Astrocyte of the spinal cord (primary cell): Measurements from ENCODE around the gene RNF215.
"Not testable (repeated sequence)": the region's sequence is repeated elsewhere in the genome, so short reads cannot be mapped to it uniquely, and the experiment has no call there.

Experiments
- DNase-seq: peaks from one replicate; pipeline ENCODE4 v3.0.0; 2011; ENCODE audit warnings: low read depth, low spot score
- H3K4me3 ChIP-seq: 2 replicates; pipeline ENCODE4 v1.5.1; 2011; ENCODE audit warnings: low read depth, mild to moderate bottlenecking, low read length, moderate library complexity
- in situ Hi-C: cut with HindIII; loops from 2 replicates; pipeline ENCODE4 v1.10.0; 2017; ENCODE audit warnings: low sequenced_read_pairs
- TF ChIP-seq, protein P1 (sequence below): IDR thresholded peaks from 2 replicates; pipeline ENCODE4 v1.5.1; 2012; ENCODE audit warnings: low read depth, mild to moderate bottlenecking, low read length, inconsistent platforms

The RNF215 gene

DNA sequence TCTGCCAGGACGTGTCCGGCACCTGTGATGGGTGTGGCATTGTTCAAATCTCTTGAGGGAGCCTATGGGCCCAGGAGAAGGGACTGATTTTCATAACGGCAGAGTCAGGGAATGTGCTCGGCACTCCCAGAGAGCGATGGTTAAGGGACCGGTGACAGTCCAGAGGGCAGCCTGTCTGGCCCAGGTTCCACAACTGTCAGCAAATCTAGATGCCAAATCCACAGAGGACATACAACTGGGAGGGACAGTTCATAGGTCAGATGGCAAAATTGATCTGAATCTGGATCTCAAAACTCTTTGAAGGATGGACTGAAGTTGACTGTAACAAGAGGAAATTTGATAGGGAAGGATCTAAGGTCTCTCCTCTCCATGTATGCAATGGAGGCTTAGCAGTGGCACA, 17.1 kb upstream of the RNF215 start:
- in situ Hi-C loops: no loop called here
- TF ChIP-seq, protein P1, sequence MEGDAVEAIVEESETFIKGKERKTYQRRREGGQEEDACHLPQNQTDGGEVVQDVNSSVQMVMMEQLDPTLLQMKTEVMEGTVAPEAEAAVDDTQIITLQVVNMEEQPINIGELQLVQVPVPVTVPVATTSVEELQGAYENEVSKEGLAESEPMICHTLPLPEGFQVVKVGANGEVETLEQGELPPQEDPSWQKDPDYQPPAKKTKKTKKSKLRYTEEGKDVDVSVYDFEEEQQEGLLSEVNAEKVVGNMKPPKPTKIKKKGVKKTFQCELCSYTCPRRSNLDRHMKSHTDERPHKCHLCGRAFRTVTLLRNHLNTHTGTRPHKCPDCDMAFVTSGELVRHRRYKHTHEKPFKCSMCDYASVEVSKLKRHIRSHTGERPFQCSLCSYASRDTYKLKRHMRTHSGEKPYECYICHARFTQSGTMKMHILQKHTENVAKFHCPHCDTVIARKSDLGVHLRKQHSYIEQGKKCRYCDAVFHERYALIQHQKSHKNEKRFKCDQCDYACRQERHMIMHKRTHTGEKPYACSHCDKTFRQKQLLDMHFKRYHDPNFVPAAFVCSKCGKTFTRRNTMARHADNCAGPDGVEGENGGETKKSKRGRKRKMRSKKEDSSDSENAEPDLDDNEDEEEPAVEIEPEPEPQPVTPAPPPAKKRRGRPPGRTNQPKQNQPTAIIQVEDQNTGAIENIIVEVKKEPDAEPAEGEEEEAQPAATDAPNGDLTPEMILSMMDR: no peak
- H3K4me3 ChIP-seq: no peak overlapping the region
- no peak for DNase-seq

DNA sequence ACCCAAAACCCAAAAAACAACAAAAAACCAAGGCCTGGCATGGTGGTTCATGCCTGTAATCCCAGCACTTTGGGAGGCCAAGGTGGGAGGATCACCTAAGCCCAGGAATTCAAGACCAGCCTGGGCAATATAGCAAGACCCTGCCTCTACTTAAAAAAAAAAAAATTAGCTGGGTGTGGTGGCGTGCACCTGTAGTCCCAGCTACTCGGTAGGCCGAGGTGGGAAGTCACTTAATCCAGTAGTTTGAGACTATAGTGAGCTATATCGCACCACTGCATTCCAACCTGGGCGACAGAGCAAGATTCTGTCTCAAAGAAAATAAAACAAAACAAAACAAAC, 15.5 kb upstream of the RNF215 start:
- H3K4me3 ChIP-seq, DNase-seq, in situ Hi-C loops: not testable (repeated sequence)

DNA sequence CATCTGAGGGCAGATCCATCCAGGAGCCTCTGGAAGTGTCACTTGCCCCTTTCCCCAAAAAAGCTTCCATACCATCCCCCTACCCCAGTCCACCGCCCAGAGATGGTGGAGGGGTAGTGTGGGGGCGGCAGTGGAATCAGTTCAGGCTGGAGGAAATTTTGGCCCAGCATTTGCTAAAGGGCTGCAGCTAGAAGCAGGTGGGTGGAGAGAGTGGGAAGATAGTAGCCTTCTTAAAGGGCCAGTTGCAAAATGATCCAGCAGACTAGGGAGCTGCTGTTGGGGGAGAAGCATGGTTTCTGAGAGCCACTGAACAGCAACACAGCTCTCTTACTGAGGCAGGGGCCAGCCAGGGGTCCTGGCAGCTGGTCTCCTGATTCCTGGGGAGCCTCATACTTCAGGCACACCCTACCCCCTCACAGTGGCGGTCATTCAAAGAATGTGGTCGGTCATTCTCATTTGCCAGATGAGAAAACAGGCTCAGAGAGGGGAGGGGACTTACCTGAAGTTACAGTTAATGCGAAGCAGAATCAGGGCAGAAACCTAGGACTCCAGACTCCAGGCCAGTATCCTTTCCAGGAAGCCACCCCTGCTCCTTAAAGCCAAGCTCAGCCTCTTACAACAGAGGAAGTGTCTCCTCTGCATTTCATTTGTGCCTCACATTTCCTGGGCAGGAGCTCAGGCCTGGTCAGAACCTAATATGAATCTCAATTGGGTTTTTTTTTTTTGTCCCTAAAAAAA, 15.0 kb upstream of the RNF215 start:
- in situ Hi-C loops: no loop called here
- no peak for DNase-seq
- TF ChIP-seq, protein P1: no peak
- no peak overlapping the region for H3K4me3 ChIP-seq

DNA sequence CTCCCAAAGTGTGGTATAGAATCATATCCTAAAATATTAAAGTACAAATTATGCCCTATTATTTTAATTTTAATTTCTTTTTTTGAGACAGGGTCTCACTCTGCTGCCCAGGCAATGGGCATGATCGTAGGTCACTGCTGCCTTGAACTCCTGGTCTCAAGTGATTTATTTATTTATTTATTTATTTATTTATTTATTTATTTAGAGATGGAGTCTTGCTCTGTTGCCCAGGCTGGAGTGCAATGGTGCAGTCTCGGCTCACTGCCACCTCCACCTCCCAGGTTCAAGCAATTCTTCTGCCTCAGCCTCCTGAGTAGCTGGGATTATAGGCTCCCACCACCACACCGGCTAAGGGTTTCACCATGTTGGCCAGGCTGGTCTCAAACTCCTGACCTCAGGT, 13.8 kb upstream of the RNF215 start:
- H3K4me3 ChIP-seq, in situ Hi-C loops, DNase-seq: not testable (repeated sequence)

DNA sequence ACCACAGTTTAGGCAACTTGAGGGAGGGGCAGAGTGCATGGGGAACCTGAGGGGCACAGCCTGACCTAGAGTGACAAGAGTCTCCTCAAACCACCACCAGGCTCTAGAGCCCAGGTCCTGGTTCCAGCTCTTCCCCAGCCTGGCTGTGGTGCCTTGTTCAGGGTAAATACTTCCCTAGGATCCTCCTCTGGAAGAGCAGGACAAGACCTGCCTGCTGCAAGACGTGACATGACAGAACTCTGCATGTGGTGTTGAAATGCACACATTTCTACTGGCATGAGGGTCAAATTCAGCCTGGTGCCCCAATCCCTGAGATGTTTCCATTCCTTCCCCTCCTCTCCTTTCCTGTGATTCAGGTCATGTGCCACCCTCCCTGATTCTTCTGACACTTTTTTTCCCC, 12.9 kb upstream of the RNF215 start:
- in situ Hi-C loops: no loop called here
- no peak overlapping the region for H3K4me3 ChIP-seq
- no peak for DNase-seq
- TF ChIP-seq, protein P1: no peak

DNA sequence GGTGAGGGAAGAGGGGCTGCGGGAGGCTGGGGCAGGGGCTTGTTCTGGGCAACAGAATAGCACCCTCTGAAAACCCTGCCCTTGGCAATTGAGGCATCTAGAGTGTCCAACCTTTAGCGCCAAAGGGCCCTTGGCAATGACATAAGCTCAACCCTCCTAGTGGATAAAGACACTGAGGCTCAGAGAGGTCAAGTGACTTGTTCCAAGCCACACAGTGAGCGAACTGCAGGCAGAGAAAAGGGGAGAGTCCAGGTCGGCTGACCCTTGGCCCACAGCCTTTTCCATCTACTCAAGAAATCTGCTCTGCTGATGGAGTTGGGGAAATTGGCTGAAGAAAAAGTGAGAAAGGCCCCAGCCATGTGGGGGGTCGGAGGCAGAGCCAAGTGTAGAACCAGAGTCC, 12.5 kb upstream of the RNF215 start:
- no peak overlapping the region for H3K4me3 ChIP-seq
- no peak for DNase-seq
- in situ Hi-C loops: no loop called here
- TF ChIP-seq, protein P1: no peak

DNA sequence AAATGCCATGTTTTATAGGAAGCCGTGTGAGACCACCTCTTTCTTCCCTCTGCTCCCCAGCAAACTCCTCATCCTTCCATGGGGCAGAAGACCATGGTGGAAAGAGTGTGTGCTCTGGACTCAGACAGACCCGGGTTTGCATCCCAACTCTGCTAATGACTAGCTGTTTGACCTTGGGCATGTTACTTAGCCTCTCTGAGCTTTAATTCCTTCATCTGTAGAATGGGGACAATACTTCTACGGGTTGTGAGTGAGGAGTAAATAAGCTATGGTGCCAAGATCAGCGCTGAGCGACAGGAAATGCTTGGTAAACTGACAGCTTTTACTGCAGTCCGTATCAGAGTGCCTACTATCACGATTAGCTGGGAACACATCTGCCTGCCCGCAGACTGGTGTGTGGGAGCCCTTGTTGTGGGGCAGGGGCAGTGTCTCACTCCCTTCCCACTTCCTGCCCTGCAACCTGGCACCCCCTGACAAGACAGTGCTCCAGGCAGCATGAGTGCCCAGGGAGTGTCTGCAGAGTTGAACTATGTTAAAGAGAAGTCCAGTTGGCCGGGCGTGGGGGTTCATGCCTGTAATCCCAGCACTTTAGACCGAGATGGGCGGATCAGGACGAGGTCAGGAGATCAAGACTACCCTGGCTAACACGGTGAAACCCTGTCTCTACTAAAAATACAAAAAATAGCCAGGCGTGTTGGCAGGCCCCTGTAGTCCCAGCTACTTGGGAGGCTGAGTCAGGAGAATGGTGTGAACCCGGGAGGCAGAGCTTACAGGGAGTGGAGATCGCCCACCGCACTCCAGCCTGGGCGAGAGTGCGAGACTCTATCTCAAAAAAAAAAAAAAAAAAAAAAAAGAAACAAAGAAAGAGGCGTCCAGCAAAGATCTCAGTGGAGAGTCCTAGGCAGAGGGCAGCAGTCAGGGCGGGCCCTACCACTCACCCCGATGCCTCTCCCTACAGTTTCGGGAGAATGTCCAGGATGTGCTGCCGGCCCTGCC, 11.8 kb upstream of the RNF215 start:
- in situ Hi-C loops: no loop called here
- no peak for DNase-seq
- H3K4me3 ChIP-seq: peak overlapping the region; percentile 74
- TF ChIP-seq, protein P1: no peak
